HepG2 (cell line): ENCODE data around the gene CNNM4. TPM values are rescaled to one million over a fixed set of nuclear protein-coding genes. Genes with fewer than 3 reads are reported as not detected.
A peak's percentile ranks its signal among the peaks of the same experiment; 100 is the strongest.

ENCODE experiments used
- GTF3A ChIP-seq: sonication (generic); formaldehyde crosslinking; conservative IDR thresholded peaks from 2 replicates; pipeline ENCODE4 v1.4.0; 2020; ENCODE audit warnings: mild to moderate bottlenecking, missing genetic modification reagents
- RELA ChIP-seq: sonication (generic); formaldehyde crosslinking; IDR thresholded peaks from 2 replicates; pipeline ENCODE4 v1.4.0; 2020; ENCODE audit warnings: missing genetic modification reagents
- XBP1 ChIP-seq: sonication (generic); formaldehyde crosslinking; IDR thresholded peaks from 2 replicates; pipeline ENCODE4 v1.5.0; 2020; ENCODE audit warnings: missing genetic modification reagents
- ZMAT5 ChIP-seq: sonication (generic); formaldehyde crosslinking; IDR thresholded peaks from 2 replicates; pipeline ENCODE4 v1.5.0; 2020; ENCODE audit warnings: mild to moderate bottlenecking, low read depth, missing genetic modification reagents, borderline replicate concordance
- ZNF550 ChIP-seq: sonication (generic); formaldehyde crosslinking; IDR thresholded peaks from 2 replicates; pipeline ENCODE4 v1.4.0; 2020; ENCODE audit warnings: mild to moderate bottlenecking, missing genetic modification reagents, borderline replicate concordance
- ZNF557 ChIP-seq: sonication (generic); formaldehyde crosslinking; IDR thresholded peaks from 2 replicates; pipeline ENCODE4 v1.4.0; 2020; ENCODE audit warnings: missing genetic modification reagents
- ZNF775 ChIP-seq: sonication (generic); formaldehyde crosslinking; IDR thresholded peaks from 2 replicates; pipeline ENCODE4 v1.4.0; 2020; ENCODE audit warnings: missing genetic modification reagents, mild to moderate bottlenecking, moderate library complexity, borderline replicate concordance
- polyA plus RNA-seq, 8 experiments: library from polyadenylated mRNA; depleted of rRNA in 3 of 8; stranded (reverse) in 7 of 8; unstranded in 1 of 8; fragments of >200 nt; fragmentation: Illumina TruSeq in 4 of 8; extraction: Trizol in 4 of 8; gene quantifications; 2 replicates each; pipeline versions ENCODE4 v1.2.1 to v1.2.3, GENCODE V29; 2011 to 2016; ENCODE audit warnings: low read depth in 4 of 8, missing spikeins in 1 of 8, mixed read lengths in 1 of 8; ENCODE audit not compliant: insufficient read depth in 1 of 8
- total RNA-seq, 5 experiments: library from RNA; depleted of rRNA; stranded (reverse); fragments of >200 nt; fragmentation: Illumina TruSeq; extraction: Trizol; gene quantifications; 2 replicates each; pipeline ENCODE4 v1.2.3, GENCODE V29; 2016; ENCODE audit warnings: low read depth in 1 of 5
- TF ChIP-seq, protein P1 (sequence below): sonication (generic); formaldehyde crosslinking; IDR thresholded peaks from 2 replicates; pipeline ENCODE4 v1.4.0; 2020; ENCODE audit warnings: missing genetic modification reagents
- TF ChIP-seq, protein P2 (sequence below): sonication (generic); formaldehyde crosslinking; IDR thresholded peaks from 2 replicates; pipeline ENCODE4 v1.4.0; 2020; ENCODE audit warnings: missing genetic modification reagents
- TF ChIP-seq, protein P3 (sequence below): sonication (generic); formaldehyde crosslinking; IDR thresholded peaks from 2 replicates; pipeline ENCODE4 v1.8.0; 2023; ENCODE audit warnings: mild to moderate bottlenecking, missing genetic modification reagents
- TF ChIP-seq, protein P4 (sequence below): sonication (generic); formaldehyde crosslinking; IDR thresholded peaks from 2 replicates; pipeline ENCODE4 v1.5.0; 2020; ENCODE audit warnings: missing genetic modification reagents
- TF ChIP-seq, protein P5 (sequence below): IDR thresholded peaks from 2 replicates; pipeline ENCODE4 v1.6.1; 2016; ENCODE audit warnings: low read depth, control low read depth
- TF ChIP-seq, protein P6 (sequence below): sonication (generic); formaldehyde crosslinking; IDR thresholded peaks from 2 replicates; pipeline ENCODE4 v1.4.0; 2020; ENCODE audit warnings: missing genetic modification reagents, borderline replicate concordance

Gene CNNM4
- total and polyA plus RNA-seq, 2 of the 13 experiments (the other 11 are each of a cell fraction or from before 2014, with no cell fraction given) = 5.9 to 8.4 TPM

DNA sequence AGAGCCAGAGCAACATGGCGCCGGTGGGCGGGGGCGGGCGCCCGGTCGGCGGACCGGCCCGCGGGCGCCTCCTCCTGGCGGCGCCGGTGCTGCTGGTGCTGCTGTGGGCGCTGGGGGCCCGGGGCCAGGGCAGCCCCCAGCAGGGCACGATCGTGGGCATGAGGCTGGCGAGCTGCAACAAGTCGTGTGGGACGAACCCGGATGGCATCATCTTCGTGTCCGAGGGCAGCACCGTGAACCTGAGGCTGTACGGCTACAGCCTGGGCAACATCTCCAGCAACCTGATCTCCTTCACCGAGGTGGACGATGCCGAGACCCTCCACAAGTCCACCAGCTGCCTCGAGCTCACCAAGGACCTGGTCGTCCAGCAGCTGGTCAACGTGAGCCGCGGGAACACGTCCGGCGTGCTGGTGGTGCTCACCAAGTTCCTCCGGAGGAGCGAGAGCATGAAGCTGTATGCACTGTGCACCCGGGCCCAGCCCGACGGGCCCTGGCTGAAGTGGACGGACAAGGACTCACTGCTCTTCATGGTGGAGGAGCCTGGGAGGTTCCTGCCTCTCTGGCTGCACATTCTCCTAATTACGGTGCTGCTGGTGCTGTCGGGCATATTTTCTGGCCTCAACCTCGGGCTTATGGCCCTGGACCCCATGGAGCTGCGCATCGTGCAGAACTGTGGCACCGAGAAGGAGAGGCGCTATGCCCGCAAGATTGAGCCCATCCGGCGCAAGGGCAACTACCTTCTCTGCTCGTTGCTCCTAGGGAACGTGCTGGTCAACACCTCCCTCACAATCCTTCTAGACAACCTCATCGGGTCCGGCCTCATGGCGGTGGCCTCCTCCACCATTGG, 507 bp downstream of the CNNM4 start (continued):
- TF ChIP-seq XBP1 (CRISPR knock-in tag) (no peak), GTF3A (CRISPR knock-in tag) (no peak), ZMAT5 (no peak), RELA (CRISPR knock-in tag) (no peak), ZNF557 (CRISPR knock-in tag) (no peak), ZNF550 (peak; percentile 97; the same call in 1 of the 2 replicates), ZNF775 (no peak)
- TF ChIP-seq, protein P1, sequence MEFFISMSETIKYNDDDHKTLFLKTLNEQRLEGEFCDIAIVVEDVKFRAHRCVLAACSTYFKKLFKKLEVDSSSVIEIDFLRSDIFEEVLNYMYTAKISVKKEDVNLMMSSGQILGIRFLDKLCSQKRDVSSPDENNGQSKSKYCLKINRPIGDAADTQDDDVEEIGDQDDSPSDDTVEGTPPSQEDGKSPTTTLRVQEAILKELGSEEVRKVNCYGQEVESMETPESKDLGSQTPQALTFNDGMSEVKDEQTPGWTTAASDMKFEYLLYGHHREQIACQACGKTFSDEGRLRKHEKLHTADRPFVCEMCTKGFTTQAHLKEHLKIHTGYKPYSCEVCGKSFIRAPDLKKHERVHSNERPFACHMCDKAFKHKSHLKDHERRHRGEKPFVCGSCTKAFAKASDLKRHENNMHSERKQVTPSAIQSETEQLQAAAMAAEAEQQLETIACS (CRISPR knock-in tag) = peak; percentile 47; the same call in 1 of the 2 replicates
- TF ChIP-seq, protein P2, sequence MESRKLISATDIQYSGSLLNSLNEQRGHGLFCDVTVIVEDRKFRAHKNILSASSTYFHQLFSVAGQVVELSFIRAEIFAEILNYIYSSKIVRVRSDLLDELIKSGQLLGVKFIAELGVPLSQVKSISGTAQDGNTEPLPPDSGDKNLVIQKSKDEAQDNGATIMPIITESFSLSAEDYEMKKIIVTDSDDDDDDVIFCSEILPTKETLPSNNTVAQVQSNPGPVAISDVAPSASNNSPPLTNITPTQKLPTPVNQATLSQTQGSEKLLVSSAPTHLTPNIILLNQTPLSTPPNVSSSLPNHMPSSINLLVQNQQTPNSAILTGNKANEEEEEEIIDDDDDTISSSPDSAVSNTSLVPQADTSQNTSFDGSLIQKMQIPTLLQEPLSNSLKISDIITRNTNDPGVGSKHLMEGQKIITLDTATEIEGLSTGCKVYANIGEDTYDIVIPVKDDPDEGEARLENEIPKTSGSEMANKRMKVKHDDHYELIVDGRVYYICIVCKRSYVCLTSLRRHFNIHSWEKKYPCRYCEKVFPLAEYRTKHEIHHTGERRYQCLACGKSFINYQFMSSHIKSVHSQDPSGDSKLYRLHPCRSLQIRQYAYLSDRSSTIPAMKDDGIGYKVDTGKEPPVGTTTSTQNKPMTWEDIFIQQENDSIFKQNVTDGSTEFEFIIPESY = peak; percentile 78; the same call in 1 of the 2 replicates
- TF ChIP-seq, protein P3, sequence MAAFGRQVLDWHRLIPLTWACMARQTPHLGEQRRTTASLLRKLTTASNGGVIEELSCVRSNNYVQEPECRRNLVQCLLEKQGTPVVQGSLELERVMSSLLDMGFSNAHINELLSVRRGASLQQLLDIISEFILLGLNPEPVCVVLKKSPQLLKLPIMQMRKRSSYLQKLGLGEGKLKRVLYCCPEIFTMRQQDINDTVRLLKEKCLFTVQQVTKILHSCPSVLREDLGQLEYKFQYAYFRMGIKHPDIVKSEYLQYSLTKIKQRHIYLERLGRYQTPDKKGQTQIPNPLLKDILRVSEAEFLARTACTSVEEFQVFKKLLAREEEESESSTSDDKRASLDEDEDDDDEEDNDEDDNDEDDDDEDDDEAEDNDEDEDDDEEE = 0 out of 2 replicates have a peak, but pooled peaks have one; percentile 74
- TF ChIP-seq, protein P4, sequence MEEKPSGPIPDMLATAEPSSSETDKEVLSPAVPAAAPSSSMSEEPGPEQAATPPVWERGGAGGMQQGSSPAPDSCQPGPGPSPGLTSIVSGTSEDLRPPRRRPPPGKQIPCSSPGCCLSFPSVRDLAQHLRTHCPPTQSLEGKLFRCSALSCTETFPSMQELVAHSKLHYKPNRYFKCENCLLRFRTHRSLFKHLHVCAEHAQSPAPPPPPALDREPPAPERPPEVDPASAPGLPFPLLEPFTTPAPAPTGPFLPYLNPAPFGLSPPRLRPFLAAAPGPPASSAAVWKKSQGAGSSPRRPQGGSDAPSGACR (CRISPR knock-in tag) = peak; percentile 75
- TF ChIP-seq, protein P5, sequence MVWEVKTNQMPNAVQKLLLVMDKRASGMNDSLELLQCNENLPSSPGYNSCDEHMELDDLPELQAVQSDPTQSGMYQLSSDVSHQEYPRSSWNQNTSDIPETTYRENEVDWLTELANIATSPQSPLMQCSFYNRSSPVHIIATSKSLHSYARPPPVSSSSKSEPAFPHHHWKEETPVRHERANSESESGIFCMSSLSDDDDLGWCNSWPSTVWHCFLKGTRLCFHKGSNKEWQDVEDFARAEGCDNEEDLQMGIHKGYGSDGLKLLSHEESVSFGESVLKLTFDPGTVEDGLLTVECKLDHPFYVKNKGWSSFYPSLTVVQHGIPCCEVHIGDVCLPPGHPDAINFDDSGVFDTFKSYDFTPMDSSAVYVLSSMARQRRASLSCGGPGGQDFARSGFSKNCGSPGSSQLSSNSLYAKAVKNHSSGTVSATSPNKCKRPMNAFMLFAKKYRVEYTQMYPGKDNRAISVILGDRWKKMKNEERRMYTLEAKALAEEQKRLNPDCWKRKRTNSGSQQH (CRISPR knock-in tag) = no peak
- TF ChIP-seq, protein P6, sequence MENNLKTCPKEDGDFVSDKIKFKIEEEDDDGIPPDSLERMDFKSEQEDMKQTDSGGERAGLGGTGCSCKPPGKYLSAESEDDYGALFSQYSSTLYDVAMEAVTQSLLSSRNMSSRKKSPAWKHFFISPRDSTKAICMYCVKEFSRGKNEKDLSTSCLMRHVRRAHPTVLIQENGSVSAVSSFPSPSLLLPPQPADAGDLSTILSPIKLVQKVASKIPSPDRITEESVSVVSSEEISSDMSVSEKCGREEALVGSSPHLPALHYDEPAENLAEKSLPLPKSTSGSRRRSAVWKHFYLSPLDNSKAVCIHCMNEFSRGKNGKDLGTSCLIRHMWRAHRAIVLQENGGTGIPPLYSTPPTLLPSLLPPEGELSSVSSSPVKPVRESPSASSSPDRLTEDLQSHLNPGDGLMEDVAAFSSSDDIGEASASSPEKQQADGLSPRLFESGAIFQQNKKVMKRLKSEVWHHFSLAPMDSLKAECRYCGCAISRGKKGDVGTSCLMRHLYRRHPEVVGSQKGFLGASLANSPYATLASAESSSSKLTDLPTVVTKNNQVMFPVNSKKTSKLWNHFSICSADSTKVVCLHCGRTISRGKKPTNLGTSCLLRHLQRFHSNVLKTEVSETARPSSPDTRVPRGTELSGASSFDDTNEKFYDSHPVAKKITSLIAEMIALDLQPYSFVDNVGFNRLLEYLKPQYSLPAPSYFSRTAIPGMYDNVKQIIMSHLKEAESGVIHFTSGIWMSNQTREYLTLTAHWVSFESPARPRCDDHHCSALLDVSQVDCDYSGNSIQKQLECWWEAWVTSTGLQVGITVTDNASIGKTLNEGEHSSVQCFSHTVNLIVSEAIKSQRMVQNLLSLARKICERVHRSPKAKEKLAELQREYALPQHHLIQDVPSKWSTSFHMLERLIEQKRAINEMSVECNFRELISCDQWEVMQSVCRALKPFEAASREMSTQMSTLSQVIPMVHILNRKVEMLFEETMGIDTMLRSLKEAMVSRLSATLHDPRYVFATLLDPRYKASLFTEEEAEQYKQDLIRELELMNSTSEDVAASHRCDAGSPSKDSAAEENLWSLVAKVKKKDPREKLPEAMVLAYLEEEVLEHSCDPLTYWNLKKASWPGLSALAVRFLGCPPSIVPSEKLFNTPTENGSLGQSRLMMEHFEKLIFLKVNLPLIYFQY (CRISPR knock-in tag) = peak; percentile 51; the same call in 1 of the 2 replicates
